ENCODE measurements around the gene PCDHA10.
"Not testable (repeated sequence)": the region's sequence is repeated elsewhere in the genome, so short reads cannot be mapped to it uniquely, and the experiment has no call there.

The PCDHA10 gene, protein sequence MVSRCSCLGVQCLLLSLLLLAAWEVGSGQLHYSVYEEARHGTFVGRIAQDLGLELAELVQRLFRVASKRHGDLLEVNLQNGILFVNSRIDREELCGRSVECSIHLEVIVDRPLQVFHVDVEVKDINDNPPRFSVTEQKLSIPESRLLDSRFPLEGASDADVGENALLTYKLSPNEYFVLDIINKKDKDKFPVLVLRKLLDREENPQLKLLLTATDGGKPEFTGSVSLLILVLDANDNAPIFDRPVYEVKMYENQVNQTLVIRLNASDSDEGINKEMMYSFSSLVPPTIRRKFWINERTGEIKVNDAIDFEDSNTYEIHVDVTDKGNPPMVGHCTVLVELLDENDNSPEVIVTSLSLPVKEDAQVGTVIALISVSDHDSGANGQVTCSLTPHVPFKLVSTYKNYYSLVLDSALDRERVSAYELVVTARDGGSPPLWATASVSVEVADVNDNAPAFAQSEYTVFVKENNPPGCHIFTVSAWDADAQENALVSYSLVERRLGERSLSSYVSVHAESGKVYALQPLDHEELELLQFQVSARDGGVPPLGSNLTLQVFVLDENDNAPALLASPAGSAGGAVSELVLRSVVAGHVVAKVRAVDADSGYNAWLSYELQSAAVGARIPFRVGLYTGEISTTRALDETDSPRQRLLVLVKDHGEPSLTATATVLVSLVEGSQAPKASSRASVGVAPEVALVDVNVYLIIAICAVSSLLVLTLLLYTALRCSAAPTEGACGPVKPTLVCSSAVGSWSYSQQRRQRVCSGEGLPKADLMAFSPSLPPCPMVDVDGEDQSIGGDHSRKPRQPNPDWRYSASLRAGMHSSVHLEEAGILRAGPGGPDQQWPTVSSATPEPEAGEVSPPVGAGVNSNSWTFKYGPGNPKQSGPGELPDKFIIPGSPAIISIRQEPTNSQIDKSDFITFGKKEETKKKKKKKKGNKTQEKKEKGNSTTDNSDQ

DNA sequence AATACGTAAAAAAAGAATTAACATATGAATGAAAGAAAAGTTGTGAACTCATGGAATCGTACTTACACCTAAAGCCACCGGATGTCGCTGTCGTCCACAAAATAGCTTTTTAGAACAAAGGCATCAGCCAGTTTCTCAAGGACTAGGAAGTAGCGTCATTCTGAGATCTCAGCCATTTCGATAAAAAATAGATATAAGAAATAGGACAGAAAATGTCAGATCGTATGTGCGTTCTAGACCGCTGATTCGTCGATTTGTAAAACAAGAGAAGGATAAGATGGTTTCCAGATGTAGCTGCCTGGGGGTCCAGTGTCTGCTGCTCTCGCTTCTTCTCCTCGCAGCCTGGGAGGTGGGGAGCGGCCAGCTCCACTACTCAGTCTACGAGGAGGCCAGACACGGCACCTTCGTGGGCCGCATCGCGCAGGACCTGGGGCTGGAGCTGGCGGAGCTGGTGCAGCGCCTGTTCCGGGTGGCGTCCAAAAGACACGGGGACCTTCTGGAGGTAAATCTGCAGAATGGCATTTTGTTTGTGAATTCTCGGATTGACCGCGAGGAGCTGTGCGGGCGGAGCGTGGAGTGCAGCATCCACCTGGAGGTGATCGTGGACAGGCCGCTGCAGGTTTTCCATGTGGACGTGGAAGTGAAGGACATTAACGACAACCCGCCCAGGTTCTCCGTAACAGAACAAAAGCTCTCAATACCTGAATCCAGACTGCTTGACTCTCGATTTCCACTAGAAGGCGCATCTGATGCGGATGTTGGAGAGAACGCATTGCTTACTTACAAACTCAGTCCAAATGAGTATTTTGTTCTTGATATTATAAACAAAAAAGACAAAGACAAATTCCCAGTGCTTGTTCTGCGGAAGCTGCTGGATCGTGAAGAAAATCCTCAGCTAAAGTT lies at the start of gene PCDHA10:
Gene PCDHA10 (plus strand): TSS at position 126 of the 903 bp plus-strand sequence. CDS start 152 bp downstream, at position 278.
- DNase-seq: no peak

DNA sequence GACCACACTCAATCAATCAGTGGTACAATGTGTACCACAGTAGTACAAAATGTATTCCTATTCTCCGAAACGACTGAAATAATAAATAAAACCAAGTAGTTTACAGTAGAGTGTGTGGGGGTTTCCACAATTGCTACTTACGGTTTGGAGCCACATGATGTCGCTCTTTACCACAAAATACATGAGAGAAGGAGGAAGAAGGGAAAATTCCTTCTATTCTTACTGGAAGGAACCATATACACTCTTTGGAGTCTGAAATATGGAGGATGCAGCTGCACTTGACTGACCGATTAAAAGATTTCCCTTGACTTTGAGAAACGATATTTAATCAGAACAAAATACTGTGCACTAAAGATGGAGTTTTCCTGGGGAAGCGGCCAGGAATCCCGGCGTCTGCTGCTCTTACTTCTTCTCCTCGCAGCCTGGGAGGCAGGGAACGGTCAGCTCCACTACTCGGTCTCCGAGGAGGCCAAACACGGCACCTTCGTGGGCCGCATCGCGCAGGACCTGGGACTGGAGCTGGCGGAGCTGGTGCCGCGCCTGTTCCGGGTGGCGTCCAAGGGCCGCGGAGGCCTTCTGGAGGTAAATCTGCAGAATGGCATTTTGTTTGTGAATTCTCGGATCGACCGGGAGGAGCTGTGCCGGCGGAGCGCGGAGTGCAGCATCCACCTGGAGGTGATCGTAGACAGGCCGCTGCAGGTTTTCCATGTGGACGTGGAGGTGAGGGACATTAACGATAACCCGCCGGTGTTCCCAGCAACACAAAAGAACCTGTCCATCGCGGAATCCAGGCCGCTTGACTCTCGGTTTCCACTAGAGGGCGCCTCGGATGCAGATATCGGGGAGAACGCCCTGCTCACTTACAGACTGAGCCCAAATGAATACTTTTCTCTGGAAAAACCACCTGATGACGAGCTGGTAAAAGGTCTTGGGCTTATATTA lies 48.6 kb upstream of the PCDHA10 start, which contains the start of gene PCDHA4:
Gene PCDHA4 (plus strand): TSS at position 235 of the 942 bp plus-strand sequence.
- no peak for DNase-seq

DNA sequence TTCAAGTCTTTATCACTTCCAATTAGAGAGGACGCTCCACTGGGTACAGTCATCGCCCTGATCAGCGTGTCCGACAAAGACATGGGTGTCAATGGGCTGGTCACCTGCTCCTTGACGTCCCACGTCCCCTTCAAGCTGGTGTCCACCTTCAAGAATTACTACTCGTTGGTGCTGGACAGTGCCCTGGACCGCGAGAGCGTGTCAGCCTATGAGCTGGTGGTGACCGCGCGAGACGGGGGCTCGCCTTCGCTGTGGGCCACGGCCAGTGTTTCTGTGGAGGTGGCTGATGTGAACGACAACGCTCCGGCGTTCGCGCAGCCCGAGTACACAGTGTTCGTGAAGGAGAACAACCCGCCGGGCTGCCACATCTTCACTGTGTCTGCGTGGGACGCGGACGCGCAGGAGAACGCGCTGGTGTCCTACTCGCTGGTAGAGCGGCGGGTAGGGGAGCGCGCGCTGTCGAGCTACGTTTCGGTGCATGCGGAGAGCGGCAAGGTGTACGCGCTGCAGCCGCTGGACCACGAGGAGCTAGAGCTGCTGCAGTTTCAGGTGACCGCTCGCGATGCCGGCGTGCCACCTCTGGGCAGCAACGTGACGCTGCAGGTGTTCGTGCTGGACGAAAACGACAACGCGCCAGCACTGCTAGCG lies 47.3 kb upstream of the PCDHA10 start:
- DNase-seq: not testable (repeated sequence)

DNA sequence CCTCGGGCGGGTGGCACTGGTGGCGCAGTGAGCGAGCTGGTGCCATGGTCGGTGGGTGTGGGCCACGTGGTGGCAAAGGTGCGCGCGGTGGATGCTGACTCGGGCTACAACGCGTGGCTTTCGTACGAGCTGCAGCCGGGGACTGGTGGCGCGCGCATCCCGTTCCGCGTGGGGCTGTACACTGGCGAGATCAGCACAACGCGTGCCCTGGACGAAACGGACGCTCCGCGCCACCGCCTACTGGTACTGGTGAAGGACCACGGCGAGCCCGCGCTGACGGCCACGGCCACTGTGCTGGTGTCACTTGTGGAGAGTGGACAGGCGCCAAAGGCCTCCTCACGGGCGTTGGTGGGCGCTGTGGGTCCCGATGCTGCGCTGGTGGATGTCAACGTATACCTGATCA lies 46.8 kb upstream of the PCDHA10 start:
- DNase-seq: no peak

DNA sequence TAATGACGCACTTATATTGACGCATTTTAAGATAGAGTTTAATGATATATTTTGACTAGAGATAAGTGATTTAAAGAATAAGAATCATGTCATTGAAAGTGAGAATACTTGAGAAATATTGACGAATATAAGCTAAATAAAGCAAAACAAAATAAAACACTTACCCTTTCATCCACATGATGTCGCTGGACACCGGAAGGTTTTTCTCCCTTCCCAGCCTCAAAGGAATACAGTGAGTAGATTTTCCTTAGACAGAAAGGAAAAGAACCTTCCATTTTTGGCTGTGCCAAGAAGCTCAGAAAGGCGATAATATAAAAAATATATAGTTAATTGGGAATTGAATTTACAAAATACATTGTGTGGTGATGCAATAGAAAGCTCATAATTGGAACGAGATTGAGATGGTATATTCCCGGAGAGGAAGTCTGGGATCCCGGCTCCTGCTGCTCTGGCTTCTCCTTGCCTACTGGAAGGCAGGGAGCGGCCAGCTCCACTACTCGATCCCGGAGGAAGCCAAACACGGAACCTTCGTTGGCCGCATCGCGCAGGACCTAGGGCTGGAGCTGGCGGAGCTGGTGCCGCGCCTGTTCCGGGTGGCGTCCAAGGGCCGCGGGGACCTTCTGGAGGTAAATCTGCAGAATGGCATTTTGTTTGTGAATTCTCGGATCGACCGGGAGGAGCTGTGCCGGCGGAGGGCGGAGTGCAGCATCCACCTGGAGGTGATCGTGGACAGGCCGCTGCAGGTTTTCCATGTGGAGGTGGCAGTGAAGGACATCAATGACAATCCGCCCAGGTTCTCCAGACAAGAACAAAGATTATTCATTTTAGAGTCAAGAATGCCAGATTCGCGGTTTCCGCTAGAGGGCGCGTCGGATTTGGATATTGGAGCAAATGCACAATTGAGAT lies 34.1 kb upstream of the PCDHA10 start, which contains the start of gene PCDHA5:
Gene PCDHA5 (plus strand): TSS at position 239 of the 906 bp plus-strand sequence.
- no peak for DNase-seq

DNA sequence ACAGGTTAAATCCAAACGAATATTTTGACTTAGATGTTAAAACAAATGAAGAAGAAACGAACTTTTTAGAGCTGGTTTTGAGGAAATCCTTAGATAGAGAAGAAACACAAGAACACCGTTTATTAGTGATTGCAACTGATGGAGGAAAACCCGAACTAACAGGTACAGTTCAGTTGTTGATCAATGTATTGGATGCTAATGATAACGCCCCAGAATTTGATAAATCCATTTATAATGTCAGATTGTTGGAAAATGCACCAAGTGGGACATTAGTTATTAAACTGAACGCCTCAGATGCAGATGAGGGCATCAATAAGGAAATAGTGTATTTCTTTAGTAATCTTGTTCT lies 33.4 kb upstream of the PCDHA10 start:
- DNase-seq: no peak

DNA sequence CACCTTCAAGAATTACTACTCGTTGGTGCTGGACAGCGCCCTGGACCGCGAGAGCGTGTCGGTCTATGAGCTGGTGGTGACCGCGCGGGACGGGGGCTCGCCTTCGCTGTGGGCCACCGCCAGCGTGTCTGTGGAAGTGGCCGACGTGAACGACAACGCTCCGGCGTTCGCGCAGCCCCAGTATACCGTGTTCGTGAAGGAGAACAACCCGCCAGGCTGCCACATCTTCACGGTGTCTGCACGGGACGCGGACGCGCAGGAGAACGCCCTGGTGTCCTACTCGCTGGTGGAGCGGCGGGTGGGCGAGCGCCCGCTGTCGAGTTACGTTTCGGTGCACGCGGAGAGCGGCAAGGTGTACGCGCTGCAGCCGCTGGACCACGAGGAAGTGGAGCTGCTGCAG lies 32.7 kb upstream of the PCDHA10 start:
- not testable (repeated sequence) for DNase-seq

DNA sequence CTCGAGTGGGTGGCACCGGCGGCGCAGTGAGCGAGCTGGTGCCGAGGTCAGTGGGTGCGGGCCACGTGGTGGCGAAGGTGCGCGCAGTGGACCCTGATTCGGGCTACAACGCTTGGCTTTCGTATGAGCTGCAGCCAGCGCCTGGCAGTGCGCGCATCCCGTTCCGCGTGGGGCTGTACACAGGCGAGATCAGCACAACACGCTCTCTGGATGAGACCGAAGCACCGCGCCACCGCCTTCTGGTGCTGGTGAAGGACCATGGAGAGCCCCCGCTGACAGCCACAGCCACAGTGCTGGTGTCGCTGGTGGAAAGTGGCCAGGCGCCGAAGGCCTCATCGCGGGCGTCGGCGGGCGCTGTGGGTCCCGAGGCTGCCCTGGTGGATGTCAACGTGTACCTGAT lies 32.2 kb upstream of the PCDHA10 start:
- DNase-seq: no peak

DNA sequence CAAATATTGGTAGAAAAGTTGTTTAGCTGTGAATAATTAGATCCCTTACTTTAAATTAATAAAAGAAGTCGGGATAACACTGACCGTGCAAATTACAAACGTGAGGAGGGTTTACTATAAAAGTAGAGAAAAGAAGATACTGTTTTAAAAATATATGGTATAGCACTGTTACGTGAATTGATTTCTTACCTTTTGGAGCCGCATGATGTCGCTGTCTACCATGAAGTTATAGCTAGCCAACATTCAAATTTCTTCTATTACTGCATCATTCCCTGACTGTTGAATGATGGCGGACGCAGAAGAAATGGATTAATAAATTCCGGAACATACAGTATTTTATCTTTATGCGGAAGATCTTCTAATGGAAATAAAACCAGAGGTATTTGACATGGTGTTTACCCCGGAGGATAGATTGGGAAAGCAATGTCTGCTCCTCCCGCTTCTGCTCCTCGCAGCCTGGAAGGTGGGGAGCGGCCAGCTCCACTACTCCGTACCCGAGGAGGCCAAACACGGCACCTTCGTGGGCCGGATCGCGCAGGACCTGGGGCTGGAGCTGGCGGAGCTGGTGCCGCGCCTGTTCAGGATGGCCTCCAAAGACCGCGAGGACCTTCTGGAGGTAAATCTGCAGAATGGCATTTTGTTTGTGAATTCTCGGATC lies 27.9 kb upstream of the PCDHA10 start, which contains the start of gene PCDHA6:
Gene PCDHA6 (plus strand): TSS at position 257 of the 658 bp plus-strand sequence. CDS start 132 bp downstream, at position 389.
- DNase-seq: no peak

DNA sequence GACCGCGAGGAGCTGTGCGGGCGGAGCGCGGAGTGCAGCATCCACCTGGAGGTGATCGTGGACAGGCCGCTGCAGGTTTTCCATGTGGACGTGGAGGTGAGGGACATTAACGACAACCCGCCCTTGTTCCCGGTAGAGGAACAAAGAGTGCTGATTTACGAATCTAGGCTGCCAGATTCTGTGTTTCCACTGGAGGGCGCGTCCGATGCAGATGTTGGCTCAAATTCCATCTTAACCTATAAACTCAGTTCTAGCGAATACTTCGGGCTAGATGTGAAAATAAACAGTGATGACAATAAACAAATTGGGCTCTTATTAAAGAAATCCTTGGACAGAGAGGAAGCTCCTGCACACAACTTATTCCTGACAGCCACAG lies 27.3 kb upstream of the PCDHA10 start:
- DNase-seq: no peak

DNA sequence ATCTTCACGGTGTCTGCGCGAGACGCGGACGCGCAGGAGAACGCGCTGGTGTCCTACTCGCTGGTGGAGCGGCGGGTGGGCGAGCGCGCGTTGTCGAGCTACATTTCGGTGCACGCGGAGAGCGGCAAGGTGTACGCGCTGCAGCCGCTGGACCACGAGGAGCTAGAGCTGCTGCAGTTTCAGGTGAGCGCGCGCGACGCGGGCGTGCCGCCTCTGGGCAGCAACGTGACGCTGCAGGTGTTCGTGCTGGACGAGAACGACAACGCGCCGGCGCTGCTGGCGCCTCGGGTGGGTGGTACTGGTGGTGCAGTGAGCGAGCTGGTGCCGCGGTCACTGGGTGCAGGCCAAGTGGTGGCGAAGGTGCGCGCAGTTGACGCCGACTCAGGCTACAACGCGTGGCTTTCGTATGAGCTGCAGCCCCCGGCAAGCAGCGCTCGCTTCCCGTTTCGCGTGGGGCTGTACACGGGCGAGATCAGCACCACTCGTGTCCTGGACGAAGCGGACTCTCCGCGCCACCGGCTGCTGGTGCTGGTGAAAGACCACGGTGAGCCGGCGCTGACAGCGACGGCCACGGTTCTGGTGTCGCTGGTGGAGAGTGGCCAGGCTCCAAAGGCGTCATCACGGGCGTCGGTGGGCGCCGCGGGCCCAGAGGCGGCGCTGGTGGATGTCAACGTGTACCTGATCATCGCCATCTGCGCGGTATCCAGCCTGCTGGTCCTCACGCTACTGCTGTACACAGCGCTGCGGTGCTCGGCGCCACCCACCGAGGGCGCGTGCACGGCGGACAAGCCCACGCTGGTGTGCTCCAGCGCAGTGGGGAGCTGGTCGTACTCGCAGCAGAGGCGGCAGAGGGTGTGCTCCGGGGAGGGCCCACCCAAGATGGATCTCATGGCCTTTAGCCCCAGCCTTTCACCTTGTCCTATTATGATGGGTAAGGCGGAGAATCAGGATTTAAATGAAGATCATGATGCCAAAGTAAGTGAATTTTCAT lies 25.9 kb upstream of the PCDHA10 start:
- DNase-seq: not testable (repeated sequence)

DNA sequence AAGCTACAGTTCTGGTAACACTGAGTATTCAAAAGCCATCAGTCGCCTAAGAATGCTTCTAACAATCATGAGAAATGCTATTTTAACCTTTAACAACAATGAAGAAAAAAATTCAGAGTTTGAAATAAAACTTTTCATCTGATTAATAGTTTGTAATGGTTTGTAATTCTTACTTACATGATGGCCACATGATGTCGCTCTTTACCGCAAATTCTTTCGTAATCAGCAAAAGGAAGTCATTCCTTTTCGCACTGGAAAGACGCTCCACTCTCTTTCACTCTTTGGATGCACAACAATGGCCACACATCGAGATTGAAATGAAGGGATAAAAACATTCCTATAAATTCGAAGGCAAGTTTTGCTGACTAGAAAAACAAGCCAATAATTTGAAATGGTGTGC lies 21.7 kb upstream of the PCDHA10 start, which contains the start of gene PCDHA7:
Gene PCDHA7 (plus strand): TSS at position 277 of the 400 bp plus-strand sequence. CDS start 115 bp downstream, at position 392.
- no peak for DNase-seq

DNA sequence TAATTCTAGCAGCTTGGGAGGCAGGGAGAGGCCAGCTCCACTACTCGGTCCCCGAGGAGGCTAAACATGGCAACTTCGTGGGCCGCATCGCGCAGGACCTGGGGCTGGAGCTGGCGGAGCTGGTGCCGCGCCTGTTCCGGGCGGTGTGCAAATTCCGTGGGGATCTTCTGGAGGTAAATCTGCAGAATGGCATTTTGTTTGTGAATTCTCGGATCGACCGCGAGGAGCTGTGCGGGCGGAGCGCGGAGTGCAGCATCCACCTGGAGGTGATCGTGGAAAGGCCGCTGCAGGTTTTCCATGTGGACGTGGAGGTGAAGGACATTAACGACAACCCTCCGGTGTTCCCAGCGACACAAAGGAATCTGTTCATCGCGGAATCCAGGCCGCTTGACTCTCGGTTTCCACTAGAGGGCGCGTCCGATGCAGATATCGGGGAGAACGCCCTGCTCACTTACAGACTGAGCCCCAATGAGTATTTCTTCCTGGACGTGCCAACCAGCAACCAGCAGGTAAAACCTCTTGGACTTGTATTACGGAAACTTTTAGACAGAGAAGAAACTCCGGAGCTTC lies 21.2 kb upstream of the PCDHA10 start:
- not testable (repeated sequence) for DNase-seq

DNA sequence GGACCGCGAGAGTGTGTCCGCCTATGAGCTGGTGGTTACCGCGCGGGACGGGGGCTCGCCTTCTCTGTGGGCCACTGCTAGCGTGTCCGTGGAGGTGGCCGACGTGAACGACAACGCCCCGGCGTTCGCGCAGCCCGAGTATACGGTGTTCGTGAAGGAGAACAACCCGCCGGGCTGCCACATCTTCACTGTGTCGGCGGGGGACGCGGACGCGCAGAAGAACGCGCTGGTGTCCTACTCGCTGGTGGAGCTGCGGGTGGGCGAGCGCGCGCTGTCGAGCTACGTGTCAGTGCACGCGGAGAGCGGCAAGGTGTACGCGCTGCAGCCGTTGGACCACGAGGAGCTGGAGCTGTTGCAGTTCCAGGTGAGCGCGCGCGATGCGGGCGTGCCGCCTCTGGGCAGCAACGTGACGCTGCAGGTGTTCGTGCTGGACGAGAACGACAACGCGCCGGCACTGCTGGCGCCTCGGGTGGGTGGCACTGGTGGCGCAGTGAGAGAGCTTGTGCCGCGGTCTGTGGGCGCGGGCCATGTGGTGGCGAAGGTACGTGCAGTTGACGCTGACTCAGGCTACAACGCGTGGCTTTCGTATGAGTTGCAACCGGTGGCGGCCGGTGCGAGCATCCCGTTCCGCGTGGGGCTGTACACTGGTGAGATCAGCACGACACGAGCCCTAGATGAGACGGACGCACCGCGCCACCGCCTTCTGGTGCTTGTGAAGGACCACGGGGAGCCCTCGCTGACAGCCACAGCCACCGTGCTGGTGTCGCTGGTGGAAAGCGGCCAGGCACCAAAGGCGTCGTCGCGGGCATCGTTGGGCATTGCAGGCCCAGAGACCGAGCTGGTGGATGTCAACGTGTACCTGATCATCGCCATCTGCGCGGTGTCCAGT lies 19.8 kb upstream of the PCDHA10 start:
- no peak for DNase-seq

DNA sequence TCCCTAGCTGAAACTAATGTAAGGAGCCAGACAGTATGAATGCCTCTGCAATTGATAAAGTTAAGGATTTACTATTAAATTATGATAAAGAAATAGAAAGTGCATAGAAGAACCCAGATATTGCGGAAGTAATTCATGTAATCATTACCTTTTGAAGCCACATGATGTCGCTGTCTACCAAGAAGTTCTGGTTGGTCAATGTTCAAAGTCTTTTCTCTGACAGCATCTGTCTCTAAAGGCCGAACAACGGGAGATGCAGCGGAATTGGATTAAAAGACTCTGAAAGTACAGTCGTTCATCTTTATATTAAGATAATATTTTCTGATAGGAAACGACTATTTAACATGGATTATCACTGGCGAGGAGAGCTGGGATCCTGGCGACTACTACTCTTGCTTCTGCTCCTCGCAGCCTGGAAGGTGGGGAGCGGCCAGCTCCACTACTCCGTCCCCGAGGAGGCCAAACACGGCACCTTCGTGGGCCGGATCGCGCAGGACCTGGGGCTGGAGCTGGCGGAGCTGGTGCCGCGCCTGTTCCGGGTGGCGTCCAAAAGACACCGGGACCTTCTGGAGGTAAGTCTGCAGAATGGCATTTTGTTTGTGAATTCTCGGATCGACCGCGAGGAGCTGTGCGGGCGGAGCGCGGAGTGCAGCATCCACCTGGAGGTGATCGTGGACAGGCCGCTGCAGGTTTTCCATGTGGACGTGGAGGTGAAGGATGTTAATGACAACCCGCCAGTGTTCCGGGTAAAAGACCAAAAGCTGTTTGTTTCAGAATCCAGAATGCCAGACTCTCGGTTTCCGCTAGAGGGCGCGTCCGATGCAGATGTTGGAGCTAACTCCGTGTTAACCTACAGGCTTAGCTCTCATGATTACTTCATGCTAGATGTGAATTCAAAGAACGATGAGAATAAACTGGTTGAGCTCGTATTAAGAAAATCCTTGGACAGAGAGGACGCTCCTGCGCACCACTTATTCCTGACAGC lies 14.4 kb upstream of the PCDHA10 start, which contains the start of gene PCDHA8:
Gene PCDHA8 (plus strand): TSS at position 210 of the 985 bp plus-strand sequence. CDS start 135 bp downstream, at position 345.
- DNase-seq: no peak

Measured in HCEC 1CT (cell line).